GM12891 (cell line): ENCODE results near the gene USP14.

ENCODE experiments used
- POLR2A ChIP-seq: IDR thresholded peaks from 2 replicates; pipeline ENCODE4 v1.6.1; 2011; ENCODE audit warnings: low read depth, low read length, control low read depth
- POLR2AphosphoS5 ChIP-seq: IDR thresholded peaks from 2 replicates; pipeline ENCODE4 v1.6.1; 2011; ENCODE audit warnings: low read depth, low read length, control low read depth
- POU2F2 ChIP-seq: IDR thresholded peaks from 2 replicates; pipeline ENCODE4 v1.6.1; 2011; ENCODE audit warnings: low read depth, mild to moderate bottlenecking, control low read depth, low read length, moderate library complexity
- SPI1 ChIP-seq: IDR thresholded peaks from 2 replicates; pipeline ENCODE4 v1.6.1; 2011; ENCODE audit warnings: low read depth, low read length, control low read depth
- TAF1 ChIP-seq: IDR thresholded peaks from 2 replicates; pipeline ENCODE4 v1.6.1; 2011; ENCODE audit warnings: low read depth, low read length, control low read depth

GRCh38 chr18:227374-227773, 69.0 kb downstream of the USP14 start:
- no peak for TF ChIP-seq POLR2A
- TF ChIP-seq POLR2AphosphoS5: no peak
- TF ChIP-seq TAF1: no peak
- TF ChIP-seq SPI1: no peak
- TF ChIP-seq POU2F2: no peak
